Mesenteric fat pad (tissue), 1 donor: ENCODE measurements around the gene AKR1A1. TPM values are rescaled to one million over a fixed set of nuclear protein-coding genes. Genes with fewer than 3 reads are reported as not detected.

Source experiments
- DNase-seq: peaks from one replicate; pipeline ENCODE4 v3.0.0-alpha.2; 2020; ENCODE audit warnings: low spot score
- total RNA-seq: library from RNA; stranded (reverse); fragmentation: NEBNext Ultra II Directional; extraction: Animal tissue kit (Norgen Biotek cat#: 25700); gene quantifications from one replicate; pipeline ENCODE4 v1.2.1, GENCODE V29; 2021
- donor health status: DM: yes; HTN: yes; CAD: no.

The AKR1A1 gene
- total RNA-seq, 1 donor from 2014 or later, result 132 TPM

GRCh38 chr1:45610589-45611226 is 60.1 kb downstream of the AKR1A1 start:
- DNase-seq, result no peak

- no peak for DNase-seq
Measured at GRCh38 chr1:45612941-45613579, 62.4 kb downstream of the AKR1A1 start.

GRCh38 chr1:45615885-45616284 is 65.3 kb downstream of the AKR1A1 start:
- DNase-seq, result no peak

- DNase-seq, result no peak
Measured at GRCh38 chr1:45617618-45618017, 67.0 kb downstream of the AKR1A1 start.

- DNase-seq, result no peak
Measured at GRCh38 chr1:45619149-45619921, 68.7 kb downstream of the AKR1A1 start.

Other genes with a start within 250 kb of the AKR1A1 start
- 1.00 TPM for gene HPDL, start 223.9 kb upstream of the AKR1A1 start, total RNA-seq
- gene TOE1, start 210.7 kb upstream of the AKR1A1 start, total RNA-seq, result 7.2 TPM
- 14.4 TPM for gene MUTYH, start 210.4 kb upstream of the AKR1A1 start, total RNA-seq
- 2.8 TPM for gene TESK2, start 59.7 kb upstream of the AKR1A1 start, total RNA-seq
- 2.4 TPM for gene CCDC163, start 50.8 kb upstream of the AKR1A1 start, total RNA-seq
- gene MMACHC, start 50.5 kb upstream of the AKR1A1 start, total RNA-seq, result 6.0 TPM
- gene PRDX1, start 28.9 kb upstream of the AKR1A1 start, total RNA-seq, result 495 TPM
- 57.6 TPM for gene NASP, start 33.2 kb downstream of the AKR1A1 start, total RNA-seq
- gene CCDC17, start 73.2 kb downstream of the AKR1A1 start, total RNA-seq, result 2.4 TPM
- gene GPBP1L1, start 135.7 kb downstream of the AKR1A1 start, total RNA-seq, result 80.2 TPM
- gene TMEM69, start 137.4 kb downstream of the AKR1A1 start, total RNA-seq, result 17.0 TPM
- 11.9 TPM for gene IPP, start 199.8 kb downstream of the AKR1A1 start, total RNA-seq